ENCODE measurements around the gene ACBD6.

Gene ACBD6

GRCh38 chr1:180277476-180278193 is 224.7 kb downstream of the ACBD6 start (continued):
- TF ChIP-seq ZNF26 (tag by site-specific recombination; IDR thresholded peaks at IDR 0.05) (no peak), ZNF433 (tag by site-specific recombination; IDR thresholded peaks at IDR 0.05; ENCODE audit: low read depth) (no peak), ZSCAN5A (tag by site-specific recombination; IDR thresholded peaks at IDR 0.05) (no peak), ZBTB6 (tag by site-specific recombination; IDR thresholded peaks at IDR 0.05) (no peak), ZBTB17 (tag by site-specific recombination; IDR thresholded peaks at IDR 0.05) (no peak), ZNF157 (tag by site-specific recombination; IDR thresholded peaks at IDR 0.05) (no peak), ZNF114 (tag by site-specific recombination; IDR thresholded peaks at IDR 0.05) (no peak)
- TF ChIP-seq, protein P1, sequence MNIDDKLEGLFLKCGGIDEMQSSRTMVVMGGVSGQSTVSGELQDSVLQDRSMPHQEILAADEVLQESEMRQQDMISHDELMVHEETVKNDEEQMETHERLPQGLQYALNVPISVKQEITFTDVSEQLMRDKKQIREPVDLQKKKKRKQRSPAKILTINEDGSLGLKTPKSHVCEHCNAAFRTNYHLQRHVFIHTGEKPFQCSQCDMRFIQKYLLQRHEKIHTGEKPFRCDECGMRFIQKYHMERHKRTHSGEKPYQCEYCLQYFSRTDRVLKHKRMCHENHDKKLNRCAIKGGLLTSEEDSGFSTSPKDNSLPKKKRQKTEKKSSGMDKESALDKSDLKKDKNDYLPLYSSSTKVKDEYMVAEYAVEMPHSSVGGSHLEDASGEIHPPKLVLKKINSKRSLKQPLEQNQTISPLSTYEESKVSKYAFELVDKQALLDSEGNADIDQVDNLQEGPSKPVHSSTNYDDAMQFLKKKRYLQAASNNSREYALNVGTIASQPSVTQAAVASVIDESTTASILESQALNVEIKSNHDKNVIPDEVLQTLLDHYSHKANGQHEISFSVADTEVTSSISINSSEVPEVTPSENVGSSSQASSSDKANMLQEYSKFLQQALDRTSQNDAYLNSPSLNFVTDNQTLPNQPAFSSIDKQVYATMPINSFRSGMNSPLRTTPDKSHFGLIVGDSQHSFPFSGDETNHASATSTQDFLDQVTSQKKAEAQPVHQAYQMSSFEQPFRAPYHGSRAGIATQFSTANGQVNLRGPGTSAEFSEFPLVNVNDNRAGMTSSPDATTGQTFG (tag by site-specific recombination; IDR thresholded peaks at IDR 0.05; ENCODE audit: borderline replicate concordance) = no peak

DNA sequence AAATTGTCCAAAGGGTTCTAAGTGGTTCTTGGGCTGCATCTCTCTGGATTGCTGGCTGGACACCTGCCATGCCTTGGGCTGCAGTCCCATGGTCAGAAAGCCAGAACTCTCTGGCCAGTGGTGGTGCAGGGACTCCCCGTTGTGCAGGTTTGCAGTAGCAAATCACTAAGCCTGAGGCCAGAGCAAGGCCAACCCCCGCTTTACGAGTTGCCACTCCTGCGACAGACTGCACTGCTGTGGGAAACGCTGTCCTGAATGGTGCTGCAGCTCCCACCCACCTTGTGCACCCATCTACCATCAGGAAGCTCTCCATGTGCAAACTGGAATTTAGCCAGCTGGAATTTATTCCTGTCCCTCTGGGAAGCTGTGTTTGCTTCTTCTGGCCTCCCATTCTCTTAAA is 226.7 kb downstream of the ACBD6 start:
- POLR2A ChIA-PET = no interaction called here
- Histone ChIP-seq H3K4me3 (ENCODE audit: low read depth, low read length) (no peak overlapping the region), H3K27ac (ENCODE audit: extremely low read depth, low read depth, low read length) (no peak overlapping the region), H3K4me1 (ENCODE audit: control insufficient read depth, insufficient read depth, low read length) (no peaks in the 10 kb centered on the region), H3K9me3 (ENCODE audit: control insufficient read depth, insufficient read depth, low read depth, low read length) (no peaks in the 10 kb centered on the region), H3K36me3 (ENCODE audit: control insufficient read depth in 2 of 2, insufficient read depth in 1 of 2, low read length in 2 of 2) (peaks cover 4 to 64% of the 10 kb centered on the region in 2 experiments; a peak in 2 of 3 replicates)
- CTCF ChIA-PET = interaction anchor here (0.8 to 1.3 kb wide), 2 partner anchors 15 to 23 kb away, joined by 3 read pairs; no protein-coding TSS in a partner anchor
- TF ChIP-seq PRDM1 (tag by site-specific recombination; IDR thresholded peaks at IDR 0.05) (no peak), ATF2 (tag by site-specific recombination; IDR thresholded peaks at IDR 0.05; ENCODE audit: low read depth) (no peak), ZNF121 (tag by site-specific recombination; IDR thresholded peaks at IDR 0.05) (no peak), ZNF169 (tag by site-specific recombination; IDR thresholded peaks at IDR 0.05) (no peak), ZNF280D (tag by site-specific recombination; IDR thresholded peaks at IDR 0.05) (no peak), ZNF423 (tag by site-specific recombination; IDR thresholded peaks at IDR 0.05) (no peak), ZNF19 (tag by site-specific recombination; IDR thresholded peaks at IDR 0.05; ENCODE audit: low read depth) (no peak), ZEB2 (tag by site-specific recombination; IDR thresholded peaks at IDR 0.05) (no peak)
- TF ChIP-seq, protein P2, sequence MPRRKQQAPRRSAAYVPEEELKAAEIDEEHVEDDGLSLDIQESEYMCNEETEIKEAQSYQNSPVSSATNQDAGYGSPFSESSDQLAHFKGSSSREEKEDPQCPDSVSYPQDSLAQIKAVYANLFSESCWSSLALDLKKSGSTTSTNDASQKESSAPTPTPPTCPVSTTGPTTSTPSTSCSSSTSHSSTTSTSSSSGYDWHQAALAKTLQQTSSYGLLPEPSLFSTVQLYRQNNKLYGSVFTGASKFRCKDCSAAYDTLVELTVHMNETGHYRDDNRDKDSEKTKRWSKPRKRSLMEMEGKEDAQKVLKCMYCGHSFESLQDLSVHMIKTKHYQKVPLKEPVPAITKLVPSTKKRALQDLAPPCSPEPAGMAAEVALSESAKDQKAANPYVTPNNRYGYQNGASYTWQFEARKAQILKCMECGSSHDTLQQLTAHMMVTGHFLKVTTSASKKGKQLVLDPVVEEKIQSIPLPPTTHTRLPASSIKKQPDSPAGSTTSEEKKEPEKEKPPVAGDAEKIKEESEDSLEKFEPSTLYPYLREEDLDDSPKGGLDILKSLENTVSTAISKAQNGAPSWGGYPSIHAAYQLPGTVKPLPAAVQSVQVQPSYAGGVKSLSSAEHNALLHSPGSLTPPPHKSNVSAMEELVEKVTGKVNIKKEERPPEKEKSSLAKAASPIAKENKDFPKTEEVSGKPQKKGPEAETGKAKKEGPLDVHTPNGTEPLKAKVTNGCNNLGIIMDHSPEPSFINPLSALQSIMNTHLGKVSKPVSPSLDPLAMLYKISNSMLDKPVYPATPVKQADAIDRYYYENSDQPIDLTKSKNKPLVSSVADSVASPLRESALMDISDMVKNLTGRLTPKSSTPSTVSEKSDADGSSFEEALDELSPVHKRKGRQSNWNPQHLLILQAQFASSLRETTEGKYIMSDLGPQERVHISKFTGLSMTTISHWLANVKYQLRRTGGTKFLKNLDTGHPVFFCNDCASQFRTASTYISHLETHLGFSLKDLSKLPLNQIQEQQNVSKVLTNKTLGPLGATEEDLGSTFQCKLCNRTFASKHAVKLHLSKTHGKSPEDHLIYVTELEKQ (tag by site-specific recombination; IDR thresholded peaks at IDR 0.05; ENCODE audit: borderline replicate concordance) = no peak
- TF ChIP-seq, protein P3, sequence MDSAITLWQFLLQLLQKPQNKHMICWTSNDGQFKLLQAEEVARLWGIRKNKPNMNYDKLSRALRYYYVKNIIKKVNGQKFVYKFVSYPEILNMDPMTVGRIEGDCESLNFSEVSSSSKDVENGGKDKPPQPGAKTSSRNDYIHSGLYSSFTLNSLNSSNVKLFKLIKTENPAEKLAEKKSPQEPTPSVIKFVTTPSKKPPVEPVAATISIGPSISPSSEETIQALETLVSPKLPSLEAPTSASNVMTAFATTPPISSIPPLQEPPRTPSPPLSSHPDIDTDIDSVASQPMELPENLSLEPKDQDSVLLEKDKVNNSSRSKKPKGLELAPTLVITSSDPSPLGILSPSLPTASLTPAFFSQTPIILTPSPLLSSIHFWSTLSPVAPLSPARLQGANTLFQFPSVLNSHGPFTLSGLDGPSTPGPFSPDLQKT (IDR thresholded peaks at IDR 0.05; ENCODE audit: borderline replicate concordance, low read depth, low read length) = no peak

Measured in HEK293 (cell line).